Testis (tissue), 3 donors: ENCODE results near the gene SPDEF. TPM values are rescaled to one million over a fixed set of nuclear protein-coding genes. Genes with fewer than 3 reads are reported as not detected.

ENCODE experiments used
- DNase-seq: peaks from one replicate; pipeline ENCODE4 v3.0.0-alpha.2; 2019
- H3K27ac ChIP-seq, 2 donors: fragments of 200-600 bp; sonication (generic); one replicate each; pipeline ENCODE4 v1.5.1; 2019
- H3K27me3 ChIP-seq: fragments of 200-600 bp; sonication (generic); one replicate; pipeline ENCODE4 v1.5.1; 2019
- H3K36me3 ChIP-seq: fragments of 200-600 bp; sonication (generic); one replicate; pipeline ENCODE4 v1.5.1; 2017; ENCODE audit warnings: low read depth; ENCODE audit errors: missing control alignments
- H3K4me1 ChIP-seq: fragments of 200-600 bp; sonication (generic); one replicate; pipeline ENCODE4 v1.5.1; 2019
- H3K4me3 ChIP-seq, 2 donors: fragments of 200-600 bp; sonication (generic); one replicate each; pipeline ENCODE4 v1.5.1; 2017 to 2019
- H3K9me3 ChIP-seq: fragments of 200-600 bp; sonication (generic); one replicate; pipeline ENCODE4 v1.5.1; 2017
- CTCF ChIP-seq, 3 experiments: fragments of 450-650 bp in 2 of 3; fragments of 200-600 bp in 1 of 3; sonication (generic) in 1 of 3; IDR thresholded peaks; one replicate each; pipeline ENCODE4 v1.5.1; 2016 to 2019; ENCODE audit warnings: antibody characterized with exemption in 3 of 3, mild to moderate bottlenecking in 2 of 3, moderate library complexity in 1 of 3
- POLR2A ChIP-seq: fragments of 450-650 bp; IDR thresholded peaks from one replicate; pipeline ENCODE4 v1.6.1; 2017; ENCODE audit warnings: antibody characterized with exemption, mild to moderate bottlenecking, moderate library complexity
- WGBS, 2 donors: methylation state at CpG; one replicate each; pipeline ENCODE4 v1.1.5; 2018; 5-methylcytosine and 5-hydroxymethylcytosine counted together
- intact Hi-C: fragments of 100-400 bp; cut with DNase I; formaldehyde crosslinking; loops from one replicate; pipeline ENCODE4 v1.15.1; 2023; ENCODE audit warnings: low total_unique reads
- polyA plus RNA-seq: library from polyadenylated mRNA; stranded (reverse); fragments of 350-450 nt; fragmentation: Illumina TruSeq; extraction: RNeasy Lipid Tissue Mini Kit (QIAGEN cat#74804); gene quantifications from one replicate; pipeline ENCODE4 v1.2.3, GENCODE V29; 2014; ENCODE audit warnings: low read depth, low replicate concordance; ENCODE audit not compliant: insufficient read depth
- total RNA-seq, 2 donors: library from RNA; depleted of rRNA; stranded (reverse); fragments of >200 nt; gene quantifications; one replicate each; pipeline ENCODE4 v1.2.3, GENCODE V29; 2016

SPDEF gene
- total and polyA plus RNA-seq, 3 donors from 2014 or later, result 0.33 to 0.62 (median 0.47) TPM

GRCh38 chr6:34535646-34536045 is 20.5 kb downstream of the SPDEF start:
- Histone ChIP-seq H3K4me1 (no peaks in the 10 kb centered on the region), H3K27me3 (no peaks in the 10 kb centered on the region), H3K9me3 (no peaks in the 10 kb centered on the region), H3K36me3 (no peaks in the 10 kb centered on the region), H3K27ac (no peak overlapping the region), H3K4me3 (no peak overlapping the region)
- intact Hi-C loops, result loop anchor here (10.0 kb wide), 1 partner anchor 79 kb away; no protein-coding TSS in a partner anchor
- no peak for DNase-seq
- TF ChIP-seq POLR2A, result no peak
- no peak for TF ChIP-seq CTCF (IDR thresholded peaks at IDR 0.05)
- 75 to 86% methylated on average over 11 of the region's 11 CpGs for WGBS, 2 donors

GRCh38 chr6:34535199-34535598 is 20.9 kb downstream of the SPDEF start:
- Histone ChIP-seq H3K4me1 (no peaks in the 10 kb centered on the region), H3K36me3 (no peaks in the 10 kb centered on the region), H3K27ac (no peak overlapping the region), H3K9me3 (no peaks in the 10 kb centered on the region), H3K4me3 (no peak overlapping the region), H3K27me3 (no peaks in the 10 kb centered on the region)
- intact Hi-C loops, result loop anchor here (10.0 kb wide), 1 partner anchor 80 kb away; no protein-coding TSS in a partner anchor
- WGBS, 2 donors, result 88 to 94% methylated on average over 2 to 6 of the region's 6 CpGs
- TF ChIP-seq POLR2A (no peak), CTCF (IDR thresholded peaks at IDR 0.05) (no peak)
- no peak for DNase-seq

GRCh38 chr6:34534656-34535055 is 21.5 kb downstream of the SPDEF start:
- no peak for DNase-seq
- Histone ChIP-seq H3K4me3 (no peak overlapping the region), H3K36me3 (no peaks in the 10 kb centered on the region), H3K27me3 (no peaks in the 10 kb centered on the region), H3K4me1 (no peaks in the 10 kb centered on the region), H3K9me3 (no peaks in the 10 kb centered on the region), H3K27ac (no peak overlapping the region)
- intact Hi-C loops, result loop anchor here (10.0 kb wide), 1 partner anchor 80 kb away; no protein-coding TSS in a partner anchor
- TF ChIP-seq POLR2A (no peak), CTCF (IDR thresholded peaks at IDR 0.05) (no peak)
- 91 to 100% methylated on average over 12 to 16 of the region's 16 CpGs for WGBS, 2 donors

- Histone ChIP-seq H3K27ac (no peak overlapping the region), H3K9me3 (no peaks in the 10 kb centered on the region), H3K4me3 (no peak overlapping the region), H3K4me1 (no peaks in the 10 kb centered on the region), H3K36me3 (no peaks in the 10 kb centered on the region), H3K27me3 (no peaks in the 10 kb centered on the region)
- TF ChIP-seq CTCF (IDR thresholded peaks at IDR 0.05) (no peak), POLR2A (no peak)
- WGBS, 2 donors, result 97 to 100% methylated on average over 3 to 6 of the region's 6 CpGs
- DNase-seq, result no peak
- intact Hi-C loops, result loop anchor here (10.0 kb wide), 1 partner anchor 81 kb away; no protein-coding TSS in a partner anchor
These were observed 22.0 kb downstream of the SPDEF start for GRCh38 chr6:34534146-34534545.

- Histone ChIP-seq H3K27me3 (no peaks in the 10 kb centered on the region), H3K27ac (no peak overlapping the region), H3K4me3 (peak overlapping the region; percentile 3 to 32), H3K4me1 (no peaks in the 10 kb centered on the region), H3K9me3 (no peaks in the 10 kb centered on the region), H3K36me3 (no peaks in the 10 kb centered on the region)
- 26 to 49% methylated on average over 15 of the region's 15 CpGs for WGBS, 2 donors
- intact Hi-C loops, result loop anchor here (10.0 kb wide), 1 partner anchor 83 kb away; no protein-coding TSS in a partner anchor
- DNase-seq, result no peak
- TF ChIP-seq CTCF (IDR thresholded peaks at IDR 0.05), result no peak
- no peak for TF ChIP-seq POLR2A
These were observed 23.9 kb downstream of the SPDEF start for GRCh38 chr6:34532230-34532629.
